ENCODE data around the gene MYEOV. TPM values are rescaled to one million over a fixed set of nuclear protein-coding genes. Genes with fewer than 3 reads are reported as not detected.
A peak's percentile ranks its signal among the peaks of the same experiment; 100 is the strongest.

Gene MYEOV
- total RNA-seq, 2 donors from 2014 or later: 1.1 to 1.3 TPM

GRCh38 chr11:69291459-69292110 is 2.4 kb upstream of the MYEOV start:
- Histone ChIP-seq H3K27me3 (replicated peaks; ENCODE audit: insufficient read depth) (no peaks in the 10 kb centered on the region), H3K27ac (no peak overlapping the region), H3K4me1 (ENCODE audit: control insufficient read depth in 1 of 2, low read depth in 2 of 2) (peaks cover 6 to 9% of the 10 kb centered on the region in 2 donors), H3K9me3 (no peaks in the 10 kb centered on the region), H3K36me3 (no peaks in the 10 kb centered on the region), H3K4me3 (no peak overlapping the region)
- ATAC-seq (ENCODE audit: insufficient number of reproducible peaks, low FRiP score, low read depth) (no peak), DNase-seq (ENCODE audit: low spot score) (no peak)
- TF ChIP-seq CTCF (IDR thresholded peaks at IDR 0.05): no peak

DNA sequence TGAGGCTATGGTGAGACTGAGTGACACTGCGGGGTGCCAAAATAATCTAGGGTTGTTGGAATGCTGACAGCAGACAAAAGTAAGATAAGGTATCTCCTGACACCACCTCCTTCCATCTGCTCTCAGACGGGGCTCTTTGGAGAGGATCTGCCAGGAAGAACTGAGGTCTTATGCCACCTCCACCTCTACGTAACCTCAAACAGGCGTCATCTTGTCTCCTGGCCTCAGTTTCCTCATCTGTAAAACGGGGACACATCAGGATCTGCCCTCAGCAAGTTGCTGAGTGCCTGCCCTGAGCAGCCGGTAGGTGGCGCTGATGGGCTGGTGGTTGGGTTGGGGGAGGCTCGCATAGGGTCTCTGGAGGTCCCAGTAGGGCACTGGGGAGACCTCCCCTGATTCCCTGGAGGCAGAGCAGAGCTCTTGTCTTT is 1.7 kb upstream of the MYEOV start:
- H3K4me1 ChIP-seq (ENCODE audit: control insufficient read depth in 1 of 2, low read depth in 2 of 2): peaks cover 10 to 16% of the 10 kb centered on the region in 2 donors
- H3K27me3 ChIP-seq (replicated peaks; ENCODE audit: insufficient read depth): no peaks in the 10 kb centered on the region
- no peaks in the 10 kb centered on the region for H3K36me3 ChIP-seq
- H3K4me3 ChIP-seq: no peak overlapping the region
- no peak overlapping the region for H3K27ac ChIP-seq
- peak; percentile 78 for TF ChIP-seq CTCF (IDR thresholded peaks at IDR 0.05)
- DNase-seq (ENCODE audit: low spot score): no peak
- H3K9me3 ChIP-seq: no peaks in the 10 kb centered on the region
- no peak for ATAC-seq (ENCODE audit: insufficient number of reproducible peaks, low FRiP score, low read depth)

DNA sequence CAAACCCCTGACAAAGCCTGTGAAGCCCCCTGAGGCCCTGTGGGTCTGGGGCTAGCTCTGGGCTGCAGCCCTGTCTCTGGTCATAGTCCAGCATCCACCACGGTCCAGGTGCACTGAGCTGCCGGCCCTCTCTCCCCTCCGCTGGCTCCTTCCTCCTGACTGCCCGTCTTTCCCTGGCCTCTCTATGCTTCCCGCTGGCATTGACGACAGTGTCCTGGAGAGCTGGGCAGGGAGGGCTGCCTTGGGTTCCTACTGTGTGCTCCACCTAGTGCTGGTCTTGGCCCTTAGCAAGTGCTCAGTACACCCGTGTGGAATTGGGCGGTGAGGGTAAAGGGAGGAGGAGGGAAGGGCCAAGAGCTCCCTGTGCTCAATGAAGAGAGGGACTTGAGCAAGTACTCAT is 868 bp upstream of the MYEOV start:
- H3K4me3 ChIP-seq: no peak overlapping the region
- H3K4me1 ChIP-seq (ENCODE audit: control insufficient read depth in 1 of 2, low read depth in 2 of 2): peaks cover 16 to 22% of the 10 kb centered on the region in 2 donors
- no peak overlapping the region for H3K27ac ChIP-seq
- H3K9me3 ChIP-seq: no peaks in the 10 kb centered on the region
- no peak for TF ChIP-seq CTCF (IDR thresholded peaks at IDR 0.05)
- DNase-seq (ENCODE audit: low spot score) (no peak), ATAC-seq (ENCODE audit: insufficient number of reproducible peaks, low FRiP score, low read depth) (no peak)
- H3K36me3 ChIP-seq: no peaks in the 10 kb centered on the region
- H3K27me3 ChIP-seq (replicated peaks; ENCODE audit: insufficient read depth): no peaks in the 10 kb centered on the region

- no peak for TF ChIP-seq CTCF (IDR thresholded peaks at IDR 0.05)
- DNase-seq (ENCODE audit: low spot score) (no peak), ATAC-seq (ENCODE audit: insufficient number of reproducible peaks, low FRiP score, low read depth) (no peak)
Measured at GRCh38 chr11:69294571-69295078, 670 bp downstream of the MYEOV start.

DNA sequence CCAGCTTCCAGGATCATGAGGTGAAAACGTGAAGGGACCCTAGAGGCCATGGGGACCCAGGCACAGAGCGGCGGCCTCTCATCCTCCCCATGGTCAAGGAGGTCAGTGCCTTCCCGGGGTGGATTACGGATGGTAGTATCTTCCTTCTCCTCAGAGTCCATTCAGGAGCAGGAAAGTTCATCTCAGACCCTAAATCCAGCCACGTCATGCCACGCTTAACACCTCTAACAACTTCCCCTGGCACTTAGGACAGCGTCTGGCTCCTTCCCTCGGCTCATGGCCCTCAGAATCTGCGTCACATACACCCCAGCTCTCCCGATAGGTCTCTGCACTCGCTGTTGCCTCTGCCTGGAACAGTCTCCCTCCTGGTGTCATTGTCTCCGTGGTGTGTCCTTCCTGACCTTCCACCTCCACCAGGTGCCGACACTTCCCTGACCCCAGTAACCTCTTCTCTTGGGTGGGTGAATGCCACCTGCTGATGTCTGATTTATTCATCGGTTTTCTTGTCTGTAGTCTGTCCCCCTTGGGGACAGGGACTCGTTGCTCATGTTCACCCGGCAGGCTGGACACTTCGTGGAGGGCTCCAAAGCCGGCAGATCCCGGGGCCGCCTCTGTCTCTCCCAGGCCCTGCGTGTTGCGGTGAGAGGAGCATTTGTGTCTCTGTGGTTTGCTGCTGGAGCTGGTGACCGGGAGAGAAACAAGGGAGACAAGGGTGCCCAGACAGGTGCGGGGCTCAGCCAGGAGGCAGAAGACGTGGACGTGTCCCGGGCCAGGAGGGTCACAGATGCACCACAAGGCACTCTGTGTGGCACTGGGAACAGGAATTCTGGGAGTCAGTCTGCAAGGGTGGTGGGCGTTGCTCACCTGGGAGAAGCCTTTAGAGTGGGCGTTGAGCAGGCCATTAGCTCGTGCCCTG is 1.4 kb downstream of the MYEOV start:
- Histone ChIP-seq H3K36me3 (no peaks in the 10 kb centered on the region), H3K4me1 (ENCODE audit: control insufficient read depth in 1 of 2, low read depth in 2 of 2) (peaks cover 22 to 42% of the 10 kb centered on the region in 2 donors), H3K27me3 (replicated peaks; ENCODE audit: insufficient read depth) (no peaks in the 10 kb centered on the region), H3K4me3 (no peak overlapping the region), H3K27ac (no peak overlapping the region), H3K9me3 (no peaks in the 10 kb centered on the region)
- DNase-seq (ENCODE audit: low spot score) (no peak), ATAC-seq (ENCODE audit: insufficient number of reproducible peaks, low FRiP score, low read depth) (no peak)
- TF ChIP-seq CTCF (IDR thresholded peaks at IDR 0.05): no peak

More at GRCh38 chr11:69294571-69295078, 670 bp downstream of the MYEOV start:
- Histone ChIP-seq H3K36me3 (no peaks in the 10 kb centered on the region), H3K4me3 (no peak overlapping the region), H3K4me1 (ENCODE audit: control insufficient read depth in 1 of 2, low read depth in 2 of 2) (peaks cover 22 to 37% of the 10 kb centered on the region in 2 donors), H3K27ac (no peak overlapping the region), H3K27me3 (replicated peaks; ENCODE audit: insufficient read depth) (no peaks in the 10 kb centered on the region), H3K9me3 (no peaks in the 10 kb centered on the region)

Data from thoracic aorta (tissue), 2 donors.